ENCODE measurements around the gene KIF25. TPM values are rescaled to one million over a fixed set of nuclear protein-coding genes. Genes with fewer than 3 reads are reported as not detected.

KIF25 gene
- total RNA-seq, 1 experiment from 2014 or later: 0.39 TPM

DNA sequence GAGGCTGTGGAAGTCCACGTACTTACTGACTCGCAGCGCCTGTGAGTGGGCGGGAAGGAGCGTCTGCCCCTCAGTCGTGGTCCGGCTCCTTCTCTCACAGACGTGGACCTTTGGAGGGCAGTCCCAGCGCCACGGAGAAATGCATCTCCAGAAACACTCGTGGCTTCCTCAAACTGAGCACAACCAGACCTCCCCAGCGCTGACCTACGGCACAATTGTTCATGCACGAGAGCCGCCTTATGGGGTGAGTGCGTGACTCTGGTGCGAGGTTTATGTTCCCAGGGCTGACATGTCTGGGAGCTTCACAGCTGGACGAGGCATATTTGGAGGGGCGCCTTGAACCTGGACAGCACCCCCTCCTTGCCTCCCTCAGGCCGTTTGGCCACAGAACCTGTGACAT is 51.8 kb downstream of the KIF25 start:
- H3K4me3 ChIP-seq (ENCODE audit: low read depth, low read length, poor library complexity, severe bottlenecking): no peak overlapping the region
- TF ChIP-seq, protein P1, sequence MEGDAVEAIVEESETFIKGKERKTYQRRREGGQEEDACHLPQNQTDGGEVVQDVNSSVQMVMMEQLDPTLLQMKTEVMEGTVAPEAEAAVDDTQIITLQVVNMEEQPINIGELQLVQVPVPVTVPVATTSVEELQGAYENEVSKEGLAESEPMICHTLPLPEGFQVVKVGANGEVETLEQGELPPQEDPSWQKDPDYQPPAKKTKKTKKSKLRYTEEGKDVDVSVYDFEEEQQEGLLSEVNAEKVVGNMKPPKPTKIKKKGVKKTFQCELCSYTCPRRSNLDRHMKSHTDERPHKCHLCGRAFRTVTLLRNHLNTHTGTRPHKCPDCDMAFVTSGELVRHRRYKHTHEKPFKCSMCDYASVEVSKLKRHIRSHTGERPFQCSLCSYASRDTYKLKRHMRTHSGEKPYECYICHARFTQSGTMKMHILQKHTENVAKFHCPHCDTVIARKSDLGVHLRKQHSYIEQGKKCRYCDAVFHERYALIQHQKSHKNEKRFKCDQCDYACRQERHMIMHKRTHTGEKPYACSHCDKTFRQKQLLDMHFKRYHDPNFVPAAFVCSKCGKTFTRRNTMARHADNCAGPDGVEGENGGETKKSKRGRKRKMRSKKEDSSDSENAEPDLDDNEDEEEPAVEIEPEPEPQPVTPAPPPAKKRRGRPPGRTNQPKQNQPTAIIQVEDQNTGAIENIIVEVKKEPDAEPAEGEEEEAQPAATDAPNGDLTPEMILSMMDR (conservative IDR thresholded peaks at IDR 0.05; ENCODE audit: low read depth, low read length): no peak
- TF ChIP-seq EZH2 (IDR thresholded peaks at IDR 0.05; ENCODE audit: borderline replicate concordance, low read depth, low read length, poor library complexity, severe bottlenecking): no peak
- H3K4me1 ChIP-seq (ENCODE audit: insufficient read depth, low read length, poor library complexity, severe bottlenecking): no peaks in the 10 kb centered on the region
- H3K9me3 ChIP-seq (ENCODE audit: low read depth, low read length, poor library complexity, severe bottlenecking): no peaks in the 10 kb centered on the region
- no TSS peak for BruUV-seq (replicated peaks)
- H3K36me3 ChIP-seq (ENCODE audit: insufficient read depth, low read length, poor library complexity, severe bottlenecking): no peaks in the 10 kb centered on the region
- no peak overlapping the region for H3K27ac ChIP-seq (ENCODE audit: low read depth, low read length, poor library complexity, severe bottlenecking)
- CTCF ChIA-PET: no interaction called here
- POLR2A ChIA-PET (ENCODE audit: low non-redundant PET): no interaction called here
- no peaks in the 10 kb centered on the region for H3K27me3 ChIP-seq (replicated peaks; ENCODE audit: insufficient read depth, low read depth, low read length, poor library complexity)
- no peak for DNase-seq (ENCODE audit: low spot score)
- intact Hi-C loops (cut with micrococcal nuclease; ENCODE audit: unreplicated experiment): no loop called here

DNA sequence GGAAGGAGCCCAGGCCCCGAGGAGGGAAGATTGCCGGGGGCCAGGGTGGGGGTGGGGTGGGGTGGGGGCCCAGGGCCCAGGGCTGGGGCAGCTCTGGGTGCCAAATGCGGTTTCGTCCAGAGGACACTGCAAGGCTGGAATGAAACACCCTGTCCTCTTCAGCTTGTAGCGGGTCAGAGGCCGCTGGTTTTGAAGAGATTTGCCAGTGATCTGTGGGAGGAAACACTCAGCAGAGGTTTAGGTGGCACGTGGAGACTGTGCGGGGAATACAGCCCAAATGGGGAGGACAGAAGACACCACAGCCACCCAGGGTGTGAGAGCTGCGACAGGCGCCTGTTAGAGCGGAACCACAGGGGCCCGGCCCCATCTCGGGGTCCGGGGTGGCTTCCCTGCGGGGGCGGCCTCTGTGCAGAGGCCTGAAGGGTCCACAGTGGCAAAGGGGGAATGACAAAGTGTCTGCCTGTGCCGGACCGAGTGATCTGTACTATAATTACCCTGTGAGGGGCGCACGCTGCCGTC is 52.3 kb downstream of the KIF25 start:
- CTCF ChIA-PET: no interaction called here
- no TSS peak for BruUV-seq (replicated peaks)
- H3K36me3 ChIP-seq (ENCODE audit: insufficient read depth, low read length, poor library complexity, severe bottlenecking): no peaks in the 10 kb centered on the region

DNA sequence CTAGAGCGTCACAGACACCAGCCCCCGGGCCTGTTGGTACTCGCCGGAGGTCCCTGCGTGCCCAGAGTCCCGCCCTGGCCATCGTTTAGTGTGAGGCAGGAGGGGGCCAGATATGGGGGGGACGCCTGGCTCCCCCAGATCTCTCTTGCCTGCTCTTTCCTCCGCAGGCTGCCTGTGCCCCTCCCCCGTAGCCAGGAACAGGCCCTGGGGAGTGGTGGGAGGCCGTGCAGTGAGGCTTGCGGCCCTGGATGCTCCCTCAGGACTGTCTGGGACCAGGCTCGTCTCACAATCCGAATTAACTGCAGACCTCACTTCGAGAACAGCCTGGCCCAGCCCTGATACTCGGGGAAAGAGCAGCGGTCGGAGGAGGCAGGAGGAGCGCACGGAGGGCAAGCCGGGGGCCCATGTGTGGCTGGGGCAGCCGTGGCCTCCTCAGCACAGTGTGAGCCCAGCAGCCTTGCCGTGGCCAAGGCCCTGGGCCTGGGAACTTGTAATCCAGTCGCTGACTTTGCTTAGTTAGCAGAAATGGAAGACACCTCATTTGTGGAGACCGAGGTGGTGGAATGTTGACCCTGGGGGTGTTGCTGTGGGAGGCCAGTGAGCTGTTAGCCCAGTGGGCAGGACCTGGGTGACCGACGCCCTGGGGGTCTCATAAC is 52.9 kb downstream of the KIF25 start:
- POLR2A ChIA-PET (ENCODE audit: low non-redundant PET): no interaction called here
- H3K36me3 ChIP-seq (ENCODE audit: insufficient read depth, low read length, poor library complexity, severe bottlenecking): no peaks in the 10 kb centered on the region
- H3K27ac ChIP-seq (ENCODE audit: low read depth, low read length, poor library complexity, severe bottlenecking): no peak overlapping the region
- CTCF ChIA-PET: no interaction called here
- TF ChIP-seq EZH2 (IDR thresholded peaks at IDR 0.05; ENCODE audit: borderline replicate concordance, low read depth, low read length, poor library complexity, severe bottlenecking): no peak
- TF ChIP-seq, protein P1 (conservative IDR thresholded peaks at IDR 0.05; ENCODE audit: low read depth, low read length): no peak
- H3K27me3 ChIP-seq (replicated peaks; ENCODE audit: insufficient read depth, low read depth, low read length, poor library complexity): no peaks in the 10 kb centered on the region
- H3K9me3 ChIP-seq (ENCODE audit: low read depth, low read length, poor library complexity, severe bottlenecking): no peaks in the 10 kb centered on the region
- no peak overlapping the region for H3K4me3 ChIP-seq (ENCODE audit: low read depth, low read length, poor library complexity, severe bottlenecking)
- no peaks in the 10 kb centered on the region for H3K4me1 ChIP-seq (ENCODE audit: insufficient read depth, low read length, poor library complexity, severe bottlenecking)
- no TSS peak for BruUV-seq (replicated peaks)
- intact Hi-C loops (cut with micrococcal nuclease; ENCODE audit: unreplicated experiment): loop anchor here (10.0 kb wide), 1 partner anchor 146 kb away; no protein-coding TSS in a partner anchor
- no peak for DNase-seq (ENCODE audit: low spot score)

More for the DNA sequence above, 52.3 kb downstream of the KIF25 start:
- Histone ChIP-seq H3K27ac (ENCODE audit: low read depth, low read length, poor library complexity, severe bottlenecking) (no peak overlapping the region), H3K9me3 (ENCODE audit: low read depth, low read length, poor library complexity, severe bottlenecking) (no peaks in the 10 kb centered on the region), H3K4me1 (ENCODE audit: insufficient read depth, low read length, poor library complexity, severe bottlenecking) (no peaks in the 10 kb centered on the region), H3K27me3 (replicated peaks; ENCODE audit: insufficient read depth, low read depth, low read length, poor library complexity) (no peaks in the 10 kb centered on the region), H3K4me3 (ENCODE audit: low read depth, low read length, poor library complexity, severe bottlenecking) (no peak overlapping the region)
- POLR2A ChIA-PET (ENCODE audit: low non-redundant PET): no interaction called here
- no peak for DNase-seq (ENCODE audit: low spot score)
- intact Hi-C loops (cut with micrococcal nuclease; ENCODE audit: unreplicated experiment): loop anchor here (10.0 kb wide), 1 partner anchor 145 kb away; no protein-coding TSS in a partner anchor
- no peak for TF ChIP-seq EZH2 (IDR thresholded peaks at IDR 0.05; ENCODE audit: borderline replicate concordance, low read depth, low read length, poor library complexity, severe bottlenecking)
- TF ChIP-seq, protein P1 (conservative IDR thresholded peaks at IDR 0.05; ENCODE audit: low read depth, low read length): no peak
